GM18499 (cell line): ENCODE results near the gene NHEJ1.

Experiments used
- ATAC-seq: cut with Tn5 transposase; IDR thresholded peaks from one replicate; pipeline ENCODE4 v1.9.1; 2021; ENCODE audit warnings: moderate number of reproducible peaks; ENCODE audit not compliant: insufficient read depth, unreplicated experiment

NHEJ1 gene

GRCh38 chr2:219060821-219061791, 99.5 kb downstream of the NHEJ1 start, which contains the start of gene IHH:
Gene IHH, minus strand, starts transcription at chr2:219060921. Its CDS starts 454 bp downstream, at chr2:219060467.
- no peak for ATAC-seq

GRCh38 chr2:219059725-219060682, 100.6 kb downstream of the NHEJ1 start:
- no peak for ATAC-seq

- no peak for ATAC-seq
Observed at GRCh38 chr2:219059375-219059724, 101.3 kb downstream of the NHEJ1 start.

- no peak for ATAC-seq
Observed at GRCh38 chr2:219058541-219059374, 101.9 kb downstream of the NHEJ1 start.

GRCh38 chr2:219057709-219058540, 102.7 kb downstream of the NHEJ1 start:
- ATAC-seq = peak; percentile 73

GRCh38 chr2:219056896-219057708, 103.5 kb downstream of the NHEJ1 start:
- no peak for ATAC-seq

- ATAC-seq = no peak
Observed at GRCh38 chr2:219056176-219056895, 104.3 kb downstream of the NHEJ1 start.

- no peak for ATAC-seq
Observed at GRCh38 chr2:219054956-219055903, 105.4 kb downstream of the NHEJ1 start.

- no peak for ATAC-seq
Observed at GRCh38 chr2:219049282-219049681, 111.3 kb downstream of the NHEJ1 start.

- ATAC-seq = no peak
Observed at GRCh38 chr2:219045937-219046550, 114.6 kb downstream of the NHEJ1 start.

- no peak for ATAC-seq
Observed at GRCh38 chr2:219042750-219043149, 117.9 kb downstream of the NHEJ1 start.

- no peak for ATAC-seq
Observed at GRCh38 chr2:219042157-219042556, 118.5 kb downstream of the NHEJ1 start.

- no peak for ATAC-seq
Observed at GRCh38 chr2:219041252-219041651, 119.4 kb downstream of the NHEJ1 start, which contains the start of gene CFAP65. Gene CFAP65, minus strand, starts transcription at chr2:219041516. Its CDS starts 2,468 bp downstream, at chr2:219039048.

GRCh38 chr2:219038600-219038999, 122.0 kb downstream of the NHEJ1 start:
- ATAC-seq = no peak

- no peak for ATAC-seq
Observed at GRCh38 chr2:219037783-219038499, 122.7 kb downstream of the NHEJ1 start.
